NB4 (cell line): ENCODE results near the gene KRTCAP2.

Experiments used
- DNase-seq: peaks from one replicate; pipeline ENCODE4 v3.0.0; 2010; ENCODE audit warnings: low read depth
- H3K4me3 ChIP-seq: one replicate; pipeline ENCODE4 v1.5.1; 2011; ENCODE audit warnings: mild to moderate bottlenecking, low read depth, low read length, moderate library complexity
- MYC ChIP-seq: IDR thresholded peaks from 2 replicates; pipeline ENCODE4 v1.6.1; 2011; ENCODE audit warnings: low read depth, low read length
- POLR2A ChIP-seq: IDR thresholded peaks from 2 replicates; pipeline ENCODE4 v1.6.1; 2011; ENCODE audit warnings: mild to moderate bottlenecking; ENCODE audit not compliant: insufficient read length; ENCODE audit errors: extremely low read depth
- TF ChIP-seq, protein P1 (sequence below): IDR thresholded peaks from one replicate; pipeline ENCODE4 v1.5.1; 2012; ENCODE audit warnings: low read depth, low read length
- TF ChIP-seq, protein P2 (sequence below): IDR thresholded peaks from 2 replicates; pipeline ENCODE4 v1.6.1; 2011; ENCODE audit warnings: low read depth, low read length

The KRTCAP2 gene

DNA sequence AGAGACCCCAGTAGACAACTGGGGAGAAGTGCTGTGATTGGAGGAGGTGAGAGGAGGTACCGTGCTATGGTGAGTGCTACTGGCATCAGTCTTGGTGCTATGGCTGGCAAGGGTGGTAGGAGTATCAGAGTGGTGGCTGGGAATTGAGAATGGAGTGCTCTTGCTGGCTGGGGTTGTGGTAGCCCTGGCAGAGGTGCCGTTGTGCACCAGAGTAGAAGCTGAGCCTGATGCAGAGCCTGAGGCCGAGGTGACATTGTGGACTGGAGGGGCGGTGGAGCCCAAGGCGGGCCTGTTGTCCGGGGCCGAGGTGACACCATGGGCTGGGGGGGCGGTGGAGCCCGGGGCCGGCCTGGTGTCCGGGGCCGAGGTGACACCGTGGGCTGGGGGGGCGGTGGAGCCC, 15.2 kb upstream of the KRTCAP2 start:
- TF ChIP-seq, protein P1, sequence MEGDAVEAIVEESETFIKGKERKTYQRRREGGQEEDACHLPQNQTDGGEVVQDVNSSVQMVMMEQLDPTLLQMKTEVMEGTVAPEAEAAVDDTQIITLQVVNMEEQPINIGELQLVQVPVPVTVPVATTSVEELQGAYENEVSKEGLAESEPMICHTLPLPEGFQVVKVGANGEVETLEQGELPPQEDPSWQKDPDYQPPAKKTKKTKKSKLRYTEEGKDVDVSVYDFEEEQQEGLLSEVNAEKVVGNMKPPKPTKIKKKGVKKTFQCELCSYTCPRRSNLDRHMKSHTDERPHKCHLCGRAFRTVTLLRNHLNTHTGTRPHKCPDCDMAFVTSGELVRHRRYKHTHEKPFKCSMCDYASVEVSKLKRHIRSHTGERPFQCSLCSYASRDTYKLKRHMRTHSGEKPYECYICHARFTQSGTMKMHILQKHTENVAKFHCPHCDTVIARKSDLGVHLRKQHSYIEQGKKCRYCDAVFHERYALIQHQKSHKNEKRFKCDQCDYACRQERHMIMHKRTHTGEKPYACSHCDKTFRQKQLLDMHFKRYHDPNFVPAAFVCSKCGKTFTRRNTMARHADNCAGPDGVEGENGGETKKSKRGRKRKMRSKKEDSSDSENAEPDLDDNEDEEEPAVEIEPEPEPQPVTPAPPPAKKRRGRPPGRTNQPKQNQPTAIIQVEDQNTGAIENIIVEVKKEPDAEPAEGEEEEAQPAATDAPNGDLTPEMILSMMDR: no peak
- TF ChIP-seq MYC (no peak), POLR2A (no peak)
- TF ChIP-seq, protein P2, sequence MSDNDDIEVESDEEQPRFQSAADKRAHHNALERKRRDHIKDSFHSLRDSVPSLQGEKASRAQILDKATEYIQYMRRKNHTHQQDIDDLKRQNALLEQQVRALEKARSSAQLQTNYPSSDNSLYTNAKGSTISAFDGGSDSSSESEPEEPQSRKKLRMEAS: no peak
- DNase-seq: no peak
- H3K4me3 ChIP-seq: no peak overlapping the region

DNA sequence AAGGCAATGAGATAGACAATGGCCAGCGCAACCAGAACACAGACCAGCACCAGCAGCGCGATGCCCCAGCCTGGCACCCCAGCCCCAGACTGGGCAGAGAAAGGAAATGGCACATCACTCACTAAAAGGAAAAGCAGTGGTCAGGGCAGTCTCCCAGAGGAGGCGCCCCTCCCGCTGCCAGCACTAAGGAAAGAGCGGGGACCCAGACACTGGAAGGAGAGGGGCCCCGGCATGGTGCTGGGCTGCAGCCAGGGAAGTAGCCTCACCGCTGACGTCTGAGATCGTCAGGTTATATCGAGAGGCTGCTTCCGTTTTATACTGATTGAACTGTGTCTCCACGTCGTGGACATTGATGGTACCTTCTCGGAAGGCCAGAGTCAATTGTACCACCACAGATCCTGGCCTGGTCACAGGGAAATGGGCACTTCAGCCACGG, 14.4 kb upstream of the KRTCAP2 start:
- no peak for DNase-seq
- TF ChIP-seq POLR2A (no peak), MYC (no peak)
- TF ChIP-seq, protein P1: no peak
- TF ChIP-seq, protein P2: no peak
- no peak overlapping the region for H3K4me3 ChIP-seq

DNA sequence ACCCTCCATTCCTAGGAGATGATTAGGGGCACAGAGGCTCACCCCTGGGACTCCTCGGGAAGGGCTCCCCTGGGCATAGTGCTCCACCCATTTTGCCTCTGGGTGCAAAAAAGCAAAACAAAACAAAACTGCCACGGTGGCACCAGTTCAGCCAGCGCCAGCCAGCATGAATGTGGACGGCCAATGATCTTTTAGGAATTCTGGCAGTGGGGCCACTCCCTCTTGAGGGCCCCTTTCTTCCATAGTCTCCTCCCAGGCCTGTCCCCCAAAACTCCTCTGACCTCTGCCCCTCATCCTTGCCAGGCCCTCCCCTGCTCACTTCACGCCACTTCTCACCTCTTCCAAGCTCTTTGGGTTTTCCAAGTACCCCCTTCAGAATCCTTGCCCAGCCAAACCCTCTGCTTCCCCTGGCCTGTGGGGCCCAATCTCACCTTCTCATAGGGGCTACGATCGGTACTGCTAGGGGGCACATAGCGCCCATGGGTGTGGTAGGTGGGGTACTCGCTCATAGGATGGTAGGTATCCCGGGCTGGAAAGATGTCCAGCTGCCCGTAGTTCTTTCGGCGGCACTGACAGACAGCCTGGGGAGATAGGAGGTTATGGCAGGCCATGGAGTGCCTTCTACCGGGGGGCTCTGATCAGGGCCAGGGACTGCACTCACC, 13.8 kb upstream of the KRTCAP2 start:
- no peak for DNase-seq
- TF ChIP-seq, protein P2: no peak
- no peak for TF ChIP-seq MYC
- TF ChIP-seq, protein P1: no peak
- TF ChIP-seq POLR2A: no peak
- no peak overlapping the region for H3K4me3 ChIP-seq

DNA sequence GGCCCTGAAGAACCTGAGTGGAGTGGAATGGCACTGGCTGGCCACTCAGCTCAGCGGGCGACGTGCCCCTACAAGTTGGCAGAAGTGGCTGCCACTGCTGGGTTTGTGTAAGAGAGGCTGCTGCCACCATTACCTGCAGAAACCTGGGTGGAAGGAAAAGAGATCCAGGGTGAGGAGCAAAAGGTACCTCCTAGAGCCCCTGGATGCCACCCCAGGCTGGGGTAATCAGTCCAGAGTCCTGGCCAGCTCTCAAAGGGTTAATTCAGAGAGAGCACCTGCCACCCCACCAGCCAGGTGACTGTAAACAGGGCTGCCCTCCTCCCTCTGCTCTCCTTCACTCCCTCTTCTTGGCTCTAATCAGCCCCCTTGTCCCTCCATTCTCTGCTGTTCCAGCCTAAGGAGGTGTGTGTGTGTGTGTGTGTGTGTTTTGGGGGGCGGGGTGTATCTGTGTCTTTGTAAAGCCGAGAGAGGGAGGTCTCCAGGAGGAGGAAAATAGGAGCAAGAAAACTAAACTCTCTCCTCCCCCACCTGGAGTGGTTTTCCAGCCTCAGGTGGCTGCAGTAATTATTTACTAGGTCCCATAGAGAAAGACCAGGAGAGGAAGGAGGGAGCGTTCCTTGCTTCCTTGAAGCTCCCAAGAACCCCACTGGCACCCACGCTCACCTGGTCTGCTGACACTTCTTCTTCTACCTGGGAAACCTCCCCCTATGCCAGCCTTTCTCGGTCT, 13.1 kb upstream of the KRTCAP2 start:
- no peak for DNase-seq
- H3K4me3 ChIP-seq: no peak overlapping the region
- TF ChIP-seq POLR2A (no peak), MYC (no peak)
- TF ChIP-seq, protein P2: no peak
- TF ChIP-seq, protein P1: no peak

DNA sequence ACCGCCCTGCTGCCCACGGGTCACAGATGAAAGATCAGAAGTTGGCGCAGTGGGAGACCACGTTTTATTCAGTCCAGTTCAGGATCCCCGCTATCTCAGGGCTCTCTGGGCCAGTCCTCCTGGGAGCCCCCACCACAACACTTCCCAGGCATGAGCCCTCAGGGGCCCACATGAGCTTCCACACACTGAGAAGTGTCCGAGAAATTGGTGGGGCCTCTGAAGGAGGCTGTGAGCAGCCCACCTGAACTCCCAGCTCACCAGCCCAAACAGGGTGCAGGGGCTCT, 12.6 kb upstream of the KRTCAP2 start:
- TF ChIP-seq POLR2A (no peak), MYC (no peak)
- TF ChIP-seq, protein P2: no peak
- TF ChIP-seq, protein P1: no peak
- no peak for DNase-seq
- H3K4me3 ChIP-seq: no peak overlapping the region
